GM21825 (cell line): ENCODE results near the gene CCDC170.

Experiments
- ATAC-seq: cut with Tn5 transposase; IDR thresholded peaks from one replicate; pipeline ENCODE4 v1.9.1; 2021; ENCODE audit warnings: mild to moderate bottlenecking, moderate library complexity; ENCODE audit not compliant: unreplicated experiment

CCDC170 gene

DNA sequence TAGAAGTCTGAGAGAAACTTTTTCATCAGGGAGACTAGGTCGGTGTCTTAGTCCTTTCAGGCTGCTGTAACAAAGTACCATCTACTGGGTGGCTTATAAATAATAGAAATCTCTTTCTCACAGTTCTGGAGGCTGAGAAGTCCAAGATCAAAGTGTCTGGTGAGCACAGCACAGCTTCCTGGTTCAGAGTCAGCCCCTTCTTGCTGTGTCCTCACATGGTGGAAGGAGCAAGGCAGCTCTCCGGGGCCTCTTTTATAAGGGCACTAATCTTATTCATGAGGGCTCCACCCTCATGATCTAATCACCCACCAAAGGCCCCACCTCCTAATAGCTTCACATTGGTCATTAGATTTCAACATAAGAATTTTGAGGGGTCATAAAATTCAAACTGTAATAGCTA lies 122.8 kb downstream of the CCDC170 start:
- ATAC-seq, result no peak

DNA sequence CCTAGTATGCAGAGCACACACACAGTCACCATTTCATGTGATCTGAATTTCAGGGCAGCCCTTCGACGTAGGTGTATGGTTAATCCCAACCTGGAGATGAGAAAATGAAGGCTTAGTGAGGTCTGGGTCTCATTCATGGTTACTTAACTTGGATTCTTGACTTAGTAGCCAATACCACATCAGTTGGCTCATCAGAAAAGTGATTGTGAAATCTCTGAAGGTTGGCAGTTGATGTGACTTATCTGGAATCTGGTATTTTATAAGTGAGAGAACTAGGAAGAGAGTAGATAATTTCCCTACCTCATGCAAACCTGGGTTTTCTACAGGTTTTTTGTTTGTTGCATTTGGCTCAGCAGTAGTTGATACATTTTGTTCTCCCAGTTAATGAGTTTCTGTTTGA lies 123.7 kb downstream of the CCDC170 start:
- ATAC-seq, result no peak

- no peak for ATAC-seq
Measured at GRCh38 chr6:151618717-151619116, 124.9 kb downstream of the CCDC170 start.

DNA sequence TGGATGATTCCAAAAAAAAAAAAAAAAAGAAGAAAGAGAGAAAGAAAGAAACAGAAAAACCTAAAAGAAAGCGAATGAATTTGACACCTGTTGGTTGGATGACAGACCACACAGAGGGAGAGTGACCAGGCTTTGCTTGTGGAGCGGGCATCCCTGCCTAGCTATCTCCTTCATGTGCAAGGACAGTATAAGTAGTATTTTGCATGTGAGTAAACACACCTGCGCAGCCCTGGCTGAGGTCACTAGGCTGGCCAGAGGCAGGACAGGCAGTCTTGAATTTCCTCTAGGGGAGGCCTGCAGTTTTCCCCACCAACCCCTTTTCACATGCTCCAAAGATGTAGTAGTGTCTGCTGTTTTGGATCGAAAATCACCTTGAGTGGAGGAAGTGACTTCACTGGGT lies 126.4 kb downstream of the CCDC170 start:
- ATAC-seq, result no peak

GRCh38 chr6:151624071-151624470 lies 130.3 kb downstream of the CCDC170 start:
- ATAC-seq, result no peak

DNA sequence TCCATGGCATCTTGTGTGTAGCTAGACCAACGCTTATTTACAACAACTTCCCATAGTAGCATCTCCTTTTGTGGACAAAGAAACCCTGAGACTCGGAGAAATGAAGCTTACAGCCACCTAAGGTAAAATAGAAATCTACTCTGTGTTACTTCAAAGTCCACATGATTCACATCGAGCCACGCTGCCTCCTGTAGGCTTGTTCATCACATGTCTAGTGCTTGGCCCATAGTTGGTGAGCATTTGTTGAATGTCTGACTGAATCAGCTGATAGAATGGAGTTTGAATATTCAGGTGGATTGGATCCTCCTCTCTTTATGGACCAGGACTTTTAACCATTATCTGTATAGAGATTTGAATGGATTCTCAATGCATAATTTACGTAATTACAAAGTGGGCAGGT lies 130.7 kb downstream of the CCDC170 start:
- ATAC-seq, result no peak

- no peak for ATAC-seq
Measured at GRCh38 chr6:151624900-151625536, 131.2 kb downstream of the CCDC170 start.

GRCh38 chr6:151627689-151628444 lies 134.1 kb downstream of the CCDC170 start:
- no peak for ATAC-seq

GRCh38 chr6:151629791-151630190 lies 136.0 kb downstream of the CCDC170 start:
- no peak for ATAC-seq

- no peak for ATAC-seq
Measured at GRCh38 chr6:151630387-151630786, 136.6 kb downstream of the CCDC170 start.

- ATAC-seq, result no peak
Measured at GRCh38 chr6:151630991-151631655, 137.3 kb downstream of the CCDC170 start.

DNA sequence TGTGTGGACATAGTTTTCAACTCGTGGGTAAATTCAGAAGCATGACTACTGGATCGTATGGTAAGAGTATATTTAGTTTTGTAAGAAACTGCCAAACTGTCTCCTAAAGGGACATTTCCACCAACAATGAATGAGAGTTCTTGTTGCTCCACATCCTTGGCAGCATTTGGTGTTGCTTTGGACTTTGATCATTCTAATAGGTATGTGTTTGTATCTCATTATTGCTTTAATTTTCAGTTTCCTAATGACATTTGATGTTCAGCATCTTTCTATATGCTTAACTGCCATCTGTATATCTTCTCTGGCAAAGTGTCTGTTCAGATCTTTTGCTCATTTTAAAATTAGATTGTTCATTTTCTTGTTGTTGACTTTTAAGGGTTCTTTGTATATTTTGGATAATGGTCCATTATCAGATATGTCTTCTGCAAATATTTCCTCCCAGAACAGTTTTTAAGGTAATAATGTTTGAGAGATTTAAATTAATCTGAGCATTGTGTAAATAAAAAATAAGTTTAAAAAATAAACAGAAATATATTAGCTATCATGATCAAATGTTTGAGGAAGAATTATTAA lies 138.7 kb downstream of the CCDC170 start:
- ATAC-seq, result no peak

DNA sequence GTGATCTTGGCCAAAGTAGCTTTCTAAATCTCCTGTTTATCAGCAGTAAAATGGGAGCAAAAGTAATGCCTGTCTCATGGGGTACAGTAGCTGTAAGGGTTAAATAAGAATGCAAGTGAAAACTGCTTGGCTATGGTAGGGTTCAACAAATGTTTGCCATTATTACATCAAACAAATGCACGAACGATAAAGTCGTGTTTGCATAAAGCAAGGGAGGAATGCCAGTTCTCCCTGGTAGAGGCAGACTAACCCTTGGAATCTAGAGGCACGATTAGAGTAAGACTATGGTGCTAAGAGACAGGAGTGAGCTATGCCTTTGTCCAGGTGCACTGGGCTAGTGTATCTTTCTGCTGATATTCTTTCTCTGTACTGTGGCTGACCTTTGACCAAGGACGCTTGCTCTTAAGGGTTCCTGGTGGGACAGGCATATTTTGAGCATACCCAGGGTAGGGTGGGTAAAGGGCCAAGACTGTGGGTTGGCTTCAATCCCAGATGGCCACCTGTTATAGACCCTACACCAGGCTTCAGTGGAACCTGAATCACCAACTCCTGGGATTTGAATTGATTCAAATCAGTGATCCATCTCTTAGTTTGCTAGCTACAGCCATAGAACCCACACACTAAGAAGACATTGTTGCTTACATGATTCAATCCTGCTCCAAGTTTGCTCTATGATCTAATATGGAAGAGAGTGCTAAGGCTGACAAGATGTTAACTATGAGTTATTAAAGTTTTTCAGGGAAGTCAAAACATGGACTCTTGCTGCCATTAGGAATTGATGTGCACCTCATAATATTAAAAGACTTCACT lies 139.9 kb downstream of the CCDC170 start:
- ATAC-seq, result no peak

- no peak for ATAC-seq
Measured at GRCh38 chr6:151634336-151634720, 140.5 kb downstream of the CCDC170 start.

GRCh38 chr6:151635741-151636140 lies 141.9 kb downstream of the CCDC170 start:
- ATAC-seq, result no peak

DNA sequence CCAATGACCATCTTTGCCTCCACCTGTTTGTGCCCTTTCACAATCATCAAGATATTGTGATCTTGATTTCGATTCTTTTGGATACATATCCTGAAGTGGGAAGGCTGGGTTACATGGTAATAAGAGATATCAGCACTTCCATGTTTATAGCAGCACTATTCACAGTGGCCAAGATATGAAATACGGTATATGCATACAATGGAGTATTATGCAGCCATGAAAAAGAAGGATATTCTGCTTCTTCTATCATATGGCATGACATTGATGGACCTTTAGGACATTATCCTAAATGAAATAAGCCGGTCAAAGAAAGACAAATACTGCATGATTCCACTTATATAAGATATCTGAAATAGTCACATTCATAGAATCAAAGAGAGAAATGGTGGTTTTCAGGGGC lies 144.0 kb downstream of the CCDC170 start:
- no peak for ATAC-seq

GRCh38 chr6:151639750-151640149 lies 145.9 kb downstream of the CCDC170 start:
- ATAC-seq, result no peak

DNA sequence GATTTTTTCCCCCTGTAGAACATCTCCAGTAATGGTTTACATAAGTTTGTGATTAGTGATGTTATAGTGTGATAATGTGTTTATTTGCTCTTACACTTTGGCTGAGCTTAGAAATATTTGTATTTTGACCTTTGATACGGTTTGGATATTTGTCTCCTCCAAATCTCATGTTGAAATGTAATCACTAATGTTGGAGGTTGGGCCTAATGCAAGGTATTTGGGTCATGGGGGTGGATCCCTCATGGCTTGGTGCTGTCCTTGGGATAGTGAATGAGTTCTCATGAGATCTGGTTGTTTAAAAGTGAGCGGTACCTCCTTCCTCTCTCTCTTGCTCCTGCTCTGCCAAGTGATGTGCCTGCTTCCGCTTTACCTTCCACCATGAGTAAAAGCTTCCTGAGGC lies 147.2 kb downstream of the CCDC170 start:
- ATAC-seq, result no peak

DNA sequence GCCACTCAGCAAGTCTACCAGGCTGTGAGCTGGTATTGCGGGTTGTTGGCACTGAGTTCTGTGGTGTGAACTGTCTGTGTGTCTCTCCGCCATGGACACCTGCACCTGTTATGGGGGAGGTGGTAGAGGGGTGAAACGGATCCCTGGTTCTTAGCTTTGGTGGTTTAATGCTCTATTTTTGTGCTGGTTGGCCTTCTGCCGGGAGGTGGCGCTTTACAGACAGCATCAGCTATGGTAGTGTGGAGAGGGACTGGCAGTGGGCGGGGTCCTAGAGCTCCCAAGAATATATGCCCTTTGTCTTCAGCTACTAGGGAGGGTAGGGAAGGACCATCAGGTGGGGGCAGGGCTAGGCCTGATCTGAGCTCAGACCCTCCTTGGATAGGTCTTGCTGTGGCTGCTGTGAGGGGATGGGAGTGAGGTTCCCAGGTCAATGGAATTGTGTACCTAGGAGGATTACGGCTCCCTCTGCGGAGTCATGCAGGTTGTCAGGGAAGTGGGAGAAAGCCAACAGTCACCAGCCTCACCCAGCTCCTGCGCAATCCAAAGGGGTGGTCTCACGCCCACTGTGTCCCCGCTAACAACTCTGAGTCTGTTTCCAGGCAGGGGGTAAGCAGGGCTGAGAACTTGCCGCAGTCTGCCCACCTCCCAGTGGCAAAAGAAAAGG lies 154.3 kb downstream of the CCDC170 start:
- ATAC-seq, result no peak

DNA sequence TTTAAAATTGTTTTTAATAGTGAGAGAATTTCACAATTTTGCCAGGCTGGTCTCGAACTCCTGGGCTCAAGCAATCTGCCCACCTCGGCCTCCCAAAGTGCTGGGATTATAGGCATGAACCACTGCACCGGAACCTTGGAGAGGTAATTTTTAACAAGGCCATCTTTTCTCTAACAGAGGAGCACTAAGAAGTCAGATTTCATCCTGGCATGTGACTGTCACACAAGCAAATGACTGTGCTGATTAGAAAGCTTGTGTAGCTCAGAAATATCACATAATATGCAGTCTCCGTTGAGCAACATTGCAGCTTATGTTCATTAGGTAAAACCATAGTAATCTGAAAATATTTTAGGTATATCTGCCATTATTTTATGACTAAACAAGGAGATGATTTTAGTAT lies 156.0 kb downstream of the CCDC170 start:
- no peak for ATAC-seq
